ENCODE measurements around the gene ZNRD2.

The ZNRD2 gene

GRCh38 chr11:65528819-65529350 is 41.4 kb upstream of the ZNRD2 start:
- WGBS, 2 experiments: 91 to 92% methylated on average over 12 of the region's 12 CpGs
- no peaks in the 10 kb centered on the region for H3K27me3 ChIP-seq (ENCODE audit: control insufficient read depth, insufficient read depth, low read length, poor library complexity, severe bottlenecking)
- no peaks in the 10 kb centered on the region for H3K9me3 ChIP-seq (ENCODE audit: control insufficient read depth, low read length)
- H3K36me3 ChIP-seq (ENCODE audit: control insufficient read depth, insufficient read depth, low read length): peaks cover 27% of the 10 kb centered on the region
- no peak overlapping the region for H3K4me3 ChIP-seq (ENCODE audit: insufficient read depth, low read depth, low read length)
- peaks cover 15% of the 10 kb centered on the region for H3K4me1 ChIP-seq (ENCODE audit: control insufficient read depth, insufficient read depth, low read length)
- H3K27ac ChIP-seq (ENCODE audit: insufficient read depth, low read depth, low read length, poor library complexity, severe bottlenecking): no peak overlapping the region

- H3K9me3 ChIP-seq (ENCODE audit: control insufficient read depth, low read length): no peaks in the 10 kb centered on the region
- no peaks in the 10 kb centered on the region for H3K27me3 ChIP-seq (ENCODE audit: control insufficient read depth, insufficient read depth, low read length, poor library complexity, severe bottlenecking)
- peaks cover 8% of the 10 kb centered on the region for H3K4me1 ChIP-seq (ENCODE audit: control insufficient read depth, insufficient read depth, low read length)
- no peak overlapping the region for H3K27ac ChIP-seq (ENCODE audit: insufficient read depth, low read depth, low read length, poor library complexity, severe bottlenecking)
- H3K36me3 ChIP-seq (ENCODE audit: control insufficient read depth, insufficient read depth, low read length): peaks cover 27% of the 10 kb centered on the region
- 92% methylated on average over 10 of the region's 10 CpGs for WGBS, 2 experiments
- no peak overlapping the region for H3K4me3 ChIP-seq (ENCODE audit: insufficient read depth, low read depth, low read length)
Observed at GRCh38 chr11:65529475-65530156, 40.7 kb upstream of the ZNRD2 start.

GRCh38 chr11:65530157-65530496 is 40.1 kb upstream of the ZNRD2 start:
- H3K4me3 ChIP-seq (ENCODE audit: insufficient read depth, low read depth, low read length): no peak overlapping the region
- no peaks in the 10 kb centered on the region for H3K27me3 ChIP-seq (ENCODE audit: control insufficient read depth, insufficient read depth, low read length, poor library complexity, severe bottlenecking)
- peaks cover 8% of the 10 kb centered on the region for H3K4me1 ChIP-seq (ENCODE audit: control insufficient read depth, insufficient read depth, low read length)
- H3K36me3 ChIP-seq (ENCODE audit: control insufficient read depth, insufficient read depth, low read length): peaks cover 29% of the 10 kb centered on the region
- H3K9me3 ChIP-seq (ENCODE audit: control insufficient read depth, low read length): no peaks in the 10 kb centered on the region
- no peak overlapping the region for H3K27ac ChIP-seq (ENCODE audit: insufficient read depth, low read depth, low read length, poor library complexity, severe bottlenecking)
- 84 to 86% methylated on average over 5 of the region's 5 CpGs for WGBS, 2 experiments

GRCh38 chr11:65532388-65533064 is 37.8 kb upstream of the ZNRD2 start:
- Histone ChIP-seq H3K9me3 (ENCODE audit: control insufficient read depth, low read length) (no peaks in the 10 kb centered on the region), H3K36me3 (ENCODE audit: control insufficient read depth, insufficient read depth, low read length) (peaks cover 33% of the 10 kb centered on the region), H3K4me3 (ENCODE audit: insufficient read depth, low read depth, low read length) (no peak overlapping the region), H3K27ac (ENCODE audit: insufficient read depth, low read depth, low read length, poor library complexity, severe bottlenecking) (no peak overlapping the region), H3K4me1 (ENCODE audit: control insufficient read depth, insufficient read depth, low read length) (no peaks in the 10 kb centered on the region), H3K27me3 (ENCODE audit: control insufficient read depth, insufficient read depth, low read length, poor library complexity, severe bottlenecking) (peaks cover 5% of the 10 kb centered on the region)
- WGBS, 2 experiments: 92 to 93% methylated on average over 15 of the region's 15 CpGs

- H3K36me3 ChIP-seq (ENCODE audit: control insufficient read depth, insufficient read depth, low read length): peaks cover 37% of the 10 kb centered on the region
- peaks cover 31% of the 10 kb centered on the region for H3K27me3 ChIP-seq (ENCODE audit: control insufficient read depth, insufficient read depth, low read length, poor library complexity, severe bottlenecking)
- no peak overlapping the region for H3K4me3 ChIP-seq (ENCODE audit: insufficient read depth, low read depth, low read length)
- H3K9me3 ChIP-seq (ENCODE audit: control insufficient read depth, low read length): no peaks in the 10 kb centered on the region
- 95 to 96% methylated on average over 9 of the region's 9 CpGs for WGBS, 2 experiments
- H3K27ac ChIP-seq (ENCODE audit: insufficient read depth, low read depth, low read length, poor library complexity, severe bottlenecking): no peak overlapping the region
- H3K4me1 ChIP-seq (ENCODE audit: control insufficient read depth, insufficient read depth, low read length): peaks cover 10% of the 10 kb centered on the region
Observed at GRCh38 chr11:65535102-65535501, 35.2 kb upstream of the ZNRD2 start.

GRCh38 chr11:65536412-65537295 is 33.6 kb upstream of the ZNRD2 start:
- Histone ChIP-seq H3K4me1 (ENCODE audit: control insufficient read depth, insufficient read depth, low read length) (peaks cover 11% of the 10 kb centered on the region), H3K4me3 (ENCODE audit: insufficient read depth, low read depth, low read length) (no peak overlapping the region), H3K9me3 (ENCODE audit: control insufficient read depth, low read length) (no peaks in the 10 kb centered on the region), H3K27me3 (ENCODE audit: control insufficient read depth, insufficient read depth, low read length, poor library complexity, severe bottlenecking) (peaks cover 46% of the 10 kb centered on the region), H3K27ac (ENCODE audit: insufficient read depth, low read depth, low read length, poor library complexity, severe bottlenecking) (no peak overlapping the region), H3K36me3 (ENCODE audit: control insufficient read depth, insufficient read depth, low read length) (peaks cover 24% of the 10 kb centered on the region)
- WGBS, 2 experiments: 93 to 95% methylated on average over 12 of the region's 12 CpGs

GRCh38 chr11:65537296-65537597 is 33.0 kb upstream of the ZNRD2 start:
- peaks cover 52% of the 10 kb centered on the region for H3K27me3 ChIP-seq (ENCODE audit: control insufficient read depth, insufficient read depth, low read length, poor library complexity, severe bottlenecking)
- H3K36me3 ChIP-seq (ENCODE audit: control insufficient read depth, insufficient read depth, low read length): peaks cover 20% of the 10 kb centered on the region
- peaks cover 11% of the 10 kb centered on the region for H3K4me1 ChIP-seq (ENCODE audit: control insufficient read depth, insufficient read depth, low read length)
- no peaks in the 10 kb centered on the region for H3K9me3 ChIP-seq (ENCODE audit: control insufficient read depth, low read length)
- no peak overlapping the region for H3K4me3 ChIP-seq (ENCODE audit: insufficient read depth, low read depth, low read length)
- H3K27ac ChIP-seq (ENCODE audit: insufficient read depth, low read depth, low read length, poor library complexity, severe bottlenecking): no peak overlapping the region
- 92 to 96% methylated on average over 2 of the region's 2 CpGs for WGBS, 2 experiments

GRCh38 chr11:65537620-65538231 is 32.6 kb upstream of the ZNRD2 start:
- Histone ChIP-seq H3K4me3 (ENCODE audit: insufficient read depth, low read depth, low read length) (no peak overlapping the region), H3K9me3 (ENCODE audit: control insufficient read depth, low read length) (no peaks in the 10 kb centered on the region), H3K27ac (ENCODE audit: insufficient read depth, low read depth, low read length, poor library complexity, severe bottlenecking) (no peak overlapping the region), H3K36me3 (ENCODE audit: control insufficient read depth, insufficient read depth, low read length) (peaks cover 19% of the 10 kb centered on the region), H3K4me1 (ENCODE audit: control insufficient read depth, insufficient read depth, low read length) (peaks cover 11% of the 10 kb centered on the region), H3K27me3 (ENCODE audit: control insufficient read depth, insufficient read depth, low read length, poor library complexity, severe bottlenecking) (peaks cover 52% of the 10 kb centered on the region)
- WGBS, 2 experiments: 94 to 95% methylated on average over 18 of the region's 18 CpGs

- H3K4me3 ChIP-seq (ENCODE audit: insufficient read depth, low read depth, low read length): no peak overlapping the region
- H3K27me3 ChIP-seq (ENCODE audit: control insufficient read depth, insufficient read depth, low read length, poor library complexity, severe bottlenecking): peaks cover 52% of the 10 kb centered on the region
- H3K36me3 ChIP-seq (ENCODE audit: control insufficient read depth, insufficient read depth, low read length): peaks cover 14% of the 10 kb centered on the region
- no peak overlapping the region for H3K27ac ChIP-seq (ENCODE audit: insufficient read depth, low read depth, low read length, poor library complexity, severe bottlenecking)
- no peaks in the 10 kb centered on the region for H3K9me3 ChIP-seq (ENCODE audit: control insufficient read depth, low read length)
- peaks cover 11% of the 10 kb centered on the region for H3K4me1 ChIP-seq (ENCODE audit: control insufficient read depth, insufficient read depth, low read length)
- WGBS, 2 experiments: 88 to 89% methylated on average over 43 of the region's 43 CpGs
Observed at GRCh38 chr11:65538232-65538914, 31.9 kb upstream of the ZNRD2 start.

All from ectodermal cell (in vitro differentiated cells).